DND-41 (cell line): ENCODE measurements around the gene BMPR2.

Source experiments
- CTCF ChIP-seq: IDR thresholded peaks from 2 replicates; pipeline ENCODE4 v1.5.1; 2012; ENCODE audit warnings: borderline replicate concordance, low read length, moderate library complexity, mild to moderate bottlenecking; ENCODE audit not compliant: poor library complexity, severe bottlenecking; ENCODE audit errors: extremely low read depth
- EZH2 ChIP-seq: IDR thresholded peaks from 3 replicates; pipeline ENCODE4 v1.6.1; 2012; ENCODE audit warnings: borderline replicate concordance, low read depth, mild to moderate bottlenecking, moderate library complexity, low read length, inconsistent platforms; ENCODE audit not compliant: severe bottlenecking

GRCh38 chr2:202574541-202574940, 198.4 kb downstream of the BMPR2 start:
- TF ChIP-seq EZH2 (no peak), CTCF (no peak)
